Measurements from ENCODE around the gene CSF1. TPM values are rescaled to one million over a fixed set of nuclear protein-coding genes. Genes with fewer than 3 reads are reported as not detected.

The CSF1 gene
- total RNA-seq, 1 donor from 2014 or later, result 13.9 TPM

DNA sequence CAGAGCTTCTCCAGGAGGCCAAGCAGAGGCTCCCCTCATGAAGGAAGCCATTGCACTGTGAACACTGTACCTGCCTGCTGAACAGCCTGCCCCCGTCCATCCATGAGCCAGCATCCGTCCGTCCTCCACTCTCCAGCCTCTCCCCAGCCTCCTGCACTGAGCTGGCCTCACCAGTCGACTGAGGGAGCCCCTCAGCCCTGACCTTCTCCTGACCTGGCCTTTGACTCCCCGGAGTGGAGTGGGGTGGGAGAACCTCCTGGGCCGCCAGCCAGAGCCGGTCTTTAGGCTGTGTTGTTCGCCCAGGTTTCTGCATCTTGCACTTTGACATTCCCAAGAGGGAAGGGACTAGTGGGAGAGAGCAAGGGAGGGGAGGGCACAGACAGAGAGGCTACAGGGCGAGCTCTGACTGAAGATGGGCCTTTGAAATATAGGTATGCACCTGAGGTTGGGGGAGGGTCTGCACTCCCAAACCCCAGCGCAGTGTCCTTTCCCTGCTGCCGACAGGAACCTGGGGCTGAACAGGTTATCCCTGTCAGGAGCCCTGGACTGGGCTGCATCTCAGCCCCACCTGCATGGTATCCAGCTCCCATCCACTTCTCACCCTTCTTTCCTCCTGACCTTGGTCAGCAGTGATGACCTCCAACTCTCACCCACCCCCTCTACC lies 19.1 kb downstream of the CSF1 start:
- Histone ChIP-seq H3K27ac (replicated peaks) (peak overlapping the region; percentile 85), H3K4me3 (no peak overlapping the region), H3K27me3 (ENCODE audit: low read depth) (no peaks in the 10 kb centered on the region), H3K4me1 (peaks cover 67% of the 10 kb centered on the region), H3K36me3 (peaks cover 45% of the 10 kb centered on the region), H3K9me3 (replicated peaks) (no peaks in the 10 kb centered on the region)
- DNase-seq, result no peak
- TF ChIP-seq, protein P1, sequence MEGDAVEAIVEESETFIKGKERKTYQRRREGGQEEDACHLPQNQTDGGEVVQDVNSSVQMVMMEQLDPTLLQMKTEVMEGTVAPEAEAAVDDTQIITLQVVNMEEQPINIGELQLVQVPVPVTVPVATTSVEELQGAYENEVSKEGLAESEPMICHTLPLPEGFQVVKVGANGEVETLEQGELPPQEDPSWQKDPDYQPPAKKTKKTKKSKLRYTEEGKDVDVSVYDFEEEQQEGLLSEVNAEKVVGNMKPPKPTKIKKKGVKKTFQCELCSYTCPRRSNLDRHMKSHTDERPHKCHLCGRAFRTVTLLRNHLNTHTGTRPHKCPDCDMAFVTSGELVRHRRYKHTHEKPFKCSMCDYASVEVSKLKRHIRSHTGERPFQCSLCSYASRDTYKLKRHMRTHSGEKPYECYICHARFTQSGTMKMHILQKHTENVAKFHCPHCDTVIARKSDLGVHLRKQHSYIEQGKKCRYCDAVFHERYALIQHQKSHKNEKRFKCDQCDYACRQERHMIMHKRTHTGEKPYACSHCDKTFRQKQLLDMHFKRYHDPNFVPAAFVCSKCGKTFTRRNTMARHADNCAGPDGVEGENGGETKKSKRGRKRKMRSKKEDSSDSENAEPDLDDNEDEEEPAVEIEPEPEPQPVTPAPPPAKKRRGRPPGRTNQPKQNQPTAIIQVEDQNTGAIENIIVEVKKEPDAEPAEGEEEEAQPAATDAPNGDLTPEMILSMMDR (IDR thresholded peaks at IDR 0.05; ENCODE audit: borderline replicate concordance), result no peak
- intact Hi-C loops (cut with micrococcal nuclease), result no loop called here

GRCh38 chr1:109930252-109930993 lies 19.8 kb downstream of the CSF1 start:
- Histone ChIP-seq H3K27ac (replicated peaks) (peak overlapping the region; percentile 85), H3K4me3 (no peak overlapping the region), H3K9me3 (replicated peaks) (no peaks in the 10 kb centered on the region), H3K4me1 (peaks cover 71% of the 10 kb centered on the region), H3K36me3 (peaks cover 38% of the 10 kb centered on the region), H3K27me3 (ENCODE audit: low read depth) (no peaks in the 10 kb centered on the region)
- intact Hi-C loops (cut with micrococcal nuclease), result no loop called here
- TF ChIP-seq, protein P1 (IDR thresholded peaks at IDR 0.05; ENCODE audit: borderline replicate concordance), result no peak
- DNase-seq, result no peak

DNA sequence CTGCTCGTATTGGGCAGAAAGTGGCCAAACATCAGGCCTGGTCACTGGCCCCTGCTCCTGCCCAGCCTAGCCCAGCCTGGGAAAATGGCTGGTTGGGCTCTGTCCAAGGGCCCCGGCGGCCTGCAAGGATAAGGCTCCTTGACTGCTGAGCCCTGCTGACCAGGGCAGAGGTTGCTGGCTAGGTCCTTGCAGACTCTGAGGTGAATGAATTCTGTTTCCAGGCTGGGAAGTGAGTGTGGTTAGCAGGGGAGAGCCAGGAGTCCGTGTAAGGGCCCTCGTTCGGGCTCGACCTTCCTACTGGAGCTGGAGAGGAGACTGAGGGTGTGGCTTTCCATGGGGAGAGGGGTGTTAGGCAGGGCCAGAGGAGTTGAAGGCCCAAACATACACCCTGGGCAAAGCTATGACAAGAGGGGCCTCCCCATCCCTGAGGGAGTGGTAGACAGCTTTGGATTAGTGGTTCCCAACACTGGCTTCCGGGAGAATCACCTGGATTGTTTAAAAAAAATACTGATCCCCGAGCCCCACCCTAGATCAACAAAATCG lies 20.6 kb downstream of the CSF1 start:
- DNase-seq, result peak; percentile 85
- no peak overlapping the region for H3K4me3 ChIP-seq
- TF ChIP-seq, protein P1 (IDR thresholded peaks at IDR 0.05; ENCODE audit: borderline replicate concordance), result no peak
- H3K36me3 ChIP-seq, result peaks cover 30% of the 10 kb centered on the region
- intact Hi-C loops (cut with micrococcal nuclease), result no loop called here
- peak overlapping the region; percentile 85 for H3K27ac ChIP-seq (replicated peaks)
- no peaks in the 10 kb centered on the region for H3K9me3 ChIP-seq (replicated peaks)
- H3K4me1 ChIP-seq, result peaks cover 71% of the 10 kb centered on the region
- H3K27me3 ChIP-seq (ENCODE audit: low read depth), result no peaks in the 10 kb centered on the region

- H3K27me3 ChIP-seq (ENCODE audit: low read depth), result no peaks in the 10 kb centered on the region
- no peak overlapping the region for H3K4me3 ChIP-seq
- H3K4me1 ChIP-seq, result peaks cover 63% of the 10 kb centered on the region
- H3K9me3 ChIP-seq (replicated peaks), result peaks cover 7% of the 10 kb centered on the region
- intact Hi-C loops (cut with micrococcal nuclease), result no loop called here
- TF ChIP-seq, protein P1 (IDR thresholded peaks at IDR 0.05; ENCODE audit: borderline replicate concordance), result no peak
- peaks cover 22% of the 10 kb centered on the region for H3K36me3 ChIP-seq
- DNase-seq, result no peak
- peak overlapping the region; percentile 85 for H3K27ac ChIP-seq (replicated peaks)
These were observed 21.4 kb downstream of the CSF1 start for GRCh38 chr1:109931911-109932636.

GRCh38 chr1:109932679-109933078 lies 22.0 kb downstream of the CSF1 start:
- Histone ChIP-seq H3K9me3 (replicated peaks) (peaks cover 13% of the 10 kb centered on the region), H3K4me1 (peaks cover 57% of the 10 kb centered on the region), H3K36me3 (peaks cover 18% of the 10 kb centered on the region), H3K27ac (replicated peaks) (peak overlapping the region; percentile 85), H3K27me3 (ENCODE audit: low read depth) (no peaks in the 10 kb centered on the region), H3K4me3 (no peak overlapping the region)
- no peak for DNase-seq
- TF ChIP-seq, protein P1 (IDR thresholded peaks at IDR 0.05; ENCODE audit: borderline replicate concordance), result no peak
- intact Hi-C loops (cut with micrococcal nuclease), result no loop called here
